ENCODE results near the gene COLGALT1. TPM values are rescaled to one million over a fixed set of nuclear protein-coding genes. Genes with fewer than 3 reads are reported as not detected.

Gene COLGALT1
- total and polyA plus RNA-seq, 10 of the 15 experiments (the other 5 are each of a cell fraction or from before 2014, with no cell fraction given) = 1.2 to 78.8 (median 29.8) TPM

- Histone ChIP-seq H3K79me2 (ENCODE audit: control insufficient read depth, insufficient read depth, low read length) (no peaks in the 10 kb centered on the region), H3K36me3 (ENCODE audit: control insufficient read depth in 2 of 2, insufficient read depth in 2 of 2, low read length in 1 of 2) (no peaks in the 10 kb centered on the region), H3K9ac (ENCODE audit: control insufficient read depth, insufficient read depth, low read length) (no peak overlapping the region), H2AFZ (ENCODE audit: control insufficient read depth, low read depth, low read length) (no peak overlapping the region), H3K4me2 (ENCODE audit: control insufficient read depth, insufficient read depth) (no peak overlapping the region), H3K9me3 (replicated peaks; ENCODE audit: control insufficient read depth, insufficient read depth, low read length) (no peaks in the 10 kb centered on the region; the same call in 2 of the 3 replicates), H3K27ac (ENCODE audit: control insufficient read depth, insufficient read depth) (no peak overlapping the region), H3K4me1 (ENCODE audit: control insufficient read depth, insufficient read depth, low read length) (peaks cover 13% of the 10 kb centered on the region), H3K27me3 (replicated peaks in 1 of 2; ENCODE audit: control insufficient read depth in 2 of 2, insufficient read depth in 2 of 2, low read length in 1 of 2) (no peaks in the 10 kb centered on the region), H4K20me1 (ENCODE audit: control insufficient read depth, insufficient read depth) (no peaks in the 10 kb centered on the region), H3K4me3 (no peak overlapping the region)
- CTCF ChIA-PET = no interaction called here
- intact Hi-C loops (cut with micrococcal nuclease; ENCODE audit: unreplicated experiment) (no loop called here), in situ Hi-C loops (cut with MboI) (no loop called here)
- POLR2A ChIA-PET = no interaction called here
- DNase-seq (ENCODE audit: low read depth, low spot score) (no peak), ATAC-seq (no peak), FAIRE-seq (no peak)
- SMC1A ChIA-PET (ENCODE audit: uncharacterized antibody, unreplicated experiment) = no interaction called here
- 98% methylated on average over 4 of the region's 4 CpGs for WGBS (ENCODE audit: insufficient coverage, insufficient replicate concordance, low lambda C conversion rate, missing lambda C conversion rate)
- RAD21 ChIA-PET (ENCODE audit: unreplicated experiment) = no interaction called here
- no TSS peak for BruUV-seq (replicated peaks)
- no peak for TF ChIP-seq ZBED1 (IDR thresholded peaks at IDR 0.05; ENCODE audit: borderline replicate concordance)
- no peak for TF ChIP-seq PAX5 (IDR thresholded peaks at IDR 0.05; ENCODE audit: borderline replicate concordance, low read depth, low read length)
- no peak for TF ChIP-seq ATF2 (IDR thresholded peaks at IDR 0.05; ENCODE audit: low read length)
- TF ChIP-seq, protein P1, sequence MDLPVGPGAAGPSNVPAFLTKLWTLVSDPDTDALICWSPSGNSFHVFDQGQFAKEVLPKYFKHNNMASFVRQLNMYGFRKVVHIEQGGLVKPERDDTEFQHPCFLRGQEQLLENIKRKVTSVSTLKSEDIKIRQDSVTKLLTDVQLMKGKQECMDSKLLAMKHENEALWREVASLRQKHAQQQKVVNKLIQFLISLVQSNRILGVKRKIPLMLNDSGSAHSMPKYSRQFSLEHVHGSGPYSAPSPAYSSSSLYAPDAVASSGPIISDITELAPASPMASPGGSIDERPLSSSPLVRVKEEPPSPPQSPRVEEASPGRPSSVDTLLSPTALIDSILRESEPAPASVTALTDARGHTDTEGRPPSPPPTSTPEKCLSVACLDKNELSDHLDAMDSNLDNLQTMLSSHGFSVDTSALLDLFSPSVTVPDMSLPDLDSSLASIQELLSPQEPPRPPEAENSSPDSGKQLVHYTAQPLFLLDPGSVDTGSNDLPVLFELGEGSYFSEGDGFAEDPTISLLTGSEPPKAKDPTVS (IDR thresholded peaks at IDR 0.05; ENCODE audit: low read depth, low read length) = no peak
- TF ChIP-seq ASH2L (IDR thresholded peaks at IDR 0.05; ENCODE audit: borderline replicate concordance, low read depth) = no peak
- no peak for TF ChIP-seq CUX1 (IDR thresholded peaks at IDR 0.05; ENCODE audit: insufficient replicate concordance, low read depth, low read length)
- TF ChIP-seq EZH2 (IDR thresholded peaks at IDR 0.05; ENCODE audit: borderline replicate concordance, control insufficient read depth, low read depth, low read length) = no peak
- TF ChIP-seq JUND (IDR thresholded peaks at IDR 0.05; ENCODE audit: low read depth, low read length) = no peak
- TF ChIP-seq RELB (IDR thresholded peaks at IDR 0.05; ENCODE audit: low read depth) = no peak
- no peak for TF ChIP-seq RFX5 (IDR thresholded peaks at IDR 0.05; ENCODE audit: low read depth, low read length)
- TF ChIP-seq ZZZ3 (IDR thresholded peaks at IDR 0.05; ENCODE audit: control insufficient read depth, insufficient read length, low read depth) = no peak
- TF ChIP-seq, protein P2, sequence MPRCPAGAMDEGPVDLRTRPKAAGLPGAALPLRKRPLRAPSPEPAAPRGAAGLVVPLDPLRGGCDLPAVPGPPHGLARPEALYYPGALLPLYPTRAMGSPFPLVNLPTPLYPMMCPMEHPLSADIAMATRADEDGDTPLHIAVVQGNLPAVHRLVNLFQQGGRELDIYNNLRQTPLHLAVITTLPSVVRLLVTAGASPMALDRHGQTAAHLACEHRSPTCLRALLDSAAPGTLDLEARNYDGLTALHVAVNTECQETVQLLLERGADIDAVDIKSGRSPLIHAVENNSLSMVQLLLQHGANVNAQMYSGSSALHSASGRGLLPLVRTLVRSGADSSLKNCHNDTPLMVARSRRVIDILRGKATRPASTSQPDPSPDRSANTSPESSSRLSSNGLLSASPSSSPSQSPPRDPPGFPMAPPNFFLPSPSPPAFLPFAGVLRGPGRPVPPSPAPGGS (IDR thresholded peaks at IDR 0.05; ENCODE audit: borderline replicate concordance, insufficient read depth, low read depth, low read length, poor library complexity, severe bottlenecking) = no peak
- TF ChIP-seq NBN (IDR thresholded peaks at IDR 0.05) = no peak
Measured at GRCh38 chr19:17541184-17541759, 14.2 kb upstream of the COLGALT1 start.

Measured in GM12878 (cell line).